ENCODE measurements around the gene MBOAT1. TPM values are rescaled to one million over a fixed set of nuclear protein-coding genes. Genes with fewer than 3 reads are reported as not detected.

MBOAT1 gene
- 2.8 TPM for total RNA-seq

GRCh38 chr6:20212392-20213111 is at the start of gene MBOAT1:
Gene MBOAT1 (minus strand): TSS chr6:20212469. CDS start chr6:20212234, 235 bp downstream.

Other genes with a start within 250 kb of the MBOAT1 start
- gene E2F3, start 189.4 kb upstream of the MBOAT1 start, total RNA-seq = 10.1 TPM

All from diencephalon (tissue), 1 donor.